HG02798 (cell line): ENCODE results near the gene NAA60.
"Not testable (repeated sequence)": the region's sequence is repeated elsewhere in the genome, so short reads cannot be mapped to it uniquely, and the experiment has no call there.

Experiments used
- ATAC-seq: cut with Tn5 transposase; IDR thresholded peaks from one replicate; pipeline ENCODE4 v1.9.1; 2021; ENCODE audit warnings: mild to moderate bottlenecking; ENCODE audit not compliant: unreplicated experiment, poor library complexity

NAA60 gene

GRCh38 chr16:3460585-3460984 lies 17.1 kb downstream of the NAA60 start:
- ATAC-seq = no peak

- no peak for ATAC-seq
Measured at GRCh38 chr16:3461151-3461550, 17.7 kb downstream of the NAA60 start.

- no peak for ATAC-seq
Measured at GRCh38 chr16:3465301-3465700, 21.8 kb downstream of the NAA60 start.

- no peak for ATAC-seq
Measured at GRCh38 chr16:3465911-3466584, 22.6 kb downstream of the NAA60 start.

GRCh38 chr16:3467182-3467581 lies 23.7 kb downstream of the NAA60 start:
- ATAC-seq = no peak

- ATAC-seq = no peak
Measured at GRCh38 chr16:3467921-3468320, 24.4 kb downstream of the NAA60 start.

GRCh38 chr16:3468501-3468900 lies 25.0 kb downstream of the NAA60 start:
- ATAC-seq = no peak

GRCh38 chr16:3469736-3470135 lies 26.3 kb downstream of the NAA60 start:
- ATAC-seq = no peak

- no peak for ATAC-seq
Measured at GRCh38 chr16:3470723-3471122, 27.2 kb downstream of the NAA60 start.

- no peak for ATAC-seq
Measured at GRCh38 chr16:3471518-3472176, 28.2 kb downstream of the NAA60 start.

GRCh38 chr16:3472878-3473595 lies 29.6 kb downstream of the NAA60 start:
- no peak for ATAC-seq

GRCh38 chr16:3473596-3473943 lies 30.1 kb downstream of the NAA60 start:
- not testable (repeated sequence) for ATAC-seq

GRCh38 chr16:3474136-3474779 lies 30.8 kb downstream of the NAA60 start:
- ATAC-seq = no peak

GRCh38 chr16:3474870-3475269 lies 31.4 kb downstream of the NAA60 start:
- ATAC-seq = not testable (repeated sequence)

- ATAC-seq = no peak
Measured at GRCh38 chr16:3475604-3476375, 32.3 kb downstream of the NAA60 start.

- no peak for ATAC-seq
Measured at GRCh38 chr16:3476409-3476808, 32.9 kb downstream of the NAA60 start.

GRCh38 chr16:3478242-3478925 lies 34.9 kb downstream of the NAA60 start:
- ATAC-seq = no peak

- no peak for ATAC-seq
Measured at GRCh38 chr16:3479654-3480216, 36.3 kb downstream of the NAA60 start.

- no peak for ATAC-seq
Measured at GRCh38 chr16:3480901-3481695, 37.6 kb downstream of the NAA60 start.
